Measurements from ENCODE around the gene CYP1A1.
"Not testable (repeated sequence)": the region's sequence is repeated elsewhere in the genome, so short reads cannot be mapped to it uniquely, and the experiment has no call there.

The CYP1A1 gene

DNA sequence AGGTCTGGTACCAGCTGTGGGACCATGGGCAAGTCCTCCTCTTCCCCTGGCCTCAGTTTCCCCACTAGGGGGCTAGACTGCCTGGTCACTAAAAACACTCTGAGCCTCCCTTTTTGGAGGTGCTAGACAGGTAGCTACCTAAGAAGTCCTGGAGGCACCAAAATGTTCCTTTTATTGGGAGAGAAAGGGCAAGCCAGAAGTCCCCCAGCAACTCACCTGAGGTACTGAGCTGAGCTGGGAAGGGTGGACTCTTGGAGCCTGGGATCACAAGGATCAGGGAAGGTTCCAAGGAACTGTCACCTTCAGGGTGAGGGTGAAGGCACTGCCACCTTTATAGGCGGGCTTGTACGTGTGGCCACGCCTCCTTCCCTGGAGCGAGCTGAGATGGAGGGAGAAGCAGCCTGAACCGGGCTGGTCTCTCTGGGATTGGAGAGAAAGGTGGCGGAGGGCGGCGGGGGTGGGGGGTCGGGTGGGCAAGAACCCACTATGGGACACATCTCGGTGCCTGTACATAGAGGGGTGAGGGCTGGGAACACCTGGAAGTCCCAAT, at the start of gene CYP1A1:
Gene CYP1A1 (minus strand): TSS at position 304 of the 550 bp plus-strand sequence. CDS start 2,431 bp downstream, outside the sequence.
- peak; percentile 59 for DNase-seq

DNA sequence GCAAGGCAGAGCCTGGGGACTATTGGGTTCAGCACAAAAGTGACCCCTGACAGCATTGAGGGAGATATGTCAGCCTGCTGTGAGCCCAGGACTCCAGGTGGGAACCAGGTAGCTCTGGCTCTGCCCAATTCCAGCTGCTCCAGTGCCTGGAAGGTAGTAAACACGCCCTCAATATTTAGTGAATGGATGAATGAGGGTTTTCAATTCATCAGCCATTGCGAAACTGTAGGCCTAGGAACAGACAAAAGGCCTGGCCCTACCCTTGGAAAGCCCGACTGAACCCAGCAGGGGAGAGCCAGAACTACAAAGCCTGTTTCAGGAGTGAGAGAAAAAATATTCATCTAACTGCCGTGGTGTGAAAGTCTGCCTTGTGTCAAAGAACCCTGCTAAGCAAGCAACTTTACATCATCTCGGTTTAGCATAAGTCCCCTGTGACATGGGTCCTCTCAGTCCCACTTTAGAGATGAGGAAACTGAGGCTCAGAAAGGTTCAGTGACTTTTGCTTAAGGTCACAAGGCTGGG, 48.5 kb upstream of the CYP1A1 start:
- DNase-seq: no peak

GRCh38 chr15:74773329-74773728, 48.0 kb upstream of the CYP1A1 start:
- DNase-seq: no peak

- no peak for DNase-seq
Observed at GRCh38 chr15:74770211-74770903, 45.0 kb upstream of the CYP1A1 start.

DNA sequence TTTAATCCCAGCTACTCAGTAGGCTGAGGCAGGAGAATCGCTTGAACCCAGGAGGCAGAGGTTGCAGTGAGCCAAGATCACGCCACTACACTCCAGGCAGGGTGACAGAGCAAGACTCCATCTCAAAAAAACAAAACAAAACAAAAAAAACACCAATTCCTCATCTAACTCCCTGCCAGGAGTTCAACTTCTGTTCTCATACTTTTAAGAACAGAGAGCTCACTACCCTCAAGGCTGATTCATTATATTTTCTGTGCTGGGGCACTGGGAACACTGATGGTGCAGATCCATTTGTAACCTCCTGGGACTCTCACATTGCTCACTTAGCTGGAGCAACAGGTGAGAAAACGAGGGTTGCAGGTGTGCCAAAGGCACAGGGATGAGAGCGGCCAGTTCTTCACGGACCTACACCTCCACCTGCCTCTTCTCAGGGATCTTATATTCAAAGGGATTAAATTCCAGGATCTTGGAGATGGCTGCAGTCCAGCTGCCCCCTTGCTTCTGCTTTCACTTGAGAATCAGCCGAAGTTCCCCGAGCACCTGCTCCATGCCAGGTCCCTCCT, 44.2 kb upstream of the CYP1A1 start:
- DNase-seq: no peak

GRCh38 chr15:74768771-74769342, 43.5 kb upstream of the CYP1A1 start:
- peak; percentile 84 for DNase-seq

DNA sequence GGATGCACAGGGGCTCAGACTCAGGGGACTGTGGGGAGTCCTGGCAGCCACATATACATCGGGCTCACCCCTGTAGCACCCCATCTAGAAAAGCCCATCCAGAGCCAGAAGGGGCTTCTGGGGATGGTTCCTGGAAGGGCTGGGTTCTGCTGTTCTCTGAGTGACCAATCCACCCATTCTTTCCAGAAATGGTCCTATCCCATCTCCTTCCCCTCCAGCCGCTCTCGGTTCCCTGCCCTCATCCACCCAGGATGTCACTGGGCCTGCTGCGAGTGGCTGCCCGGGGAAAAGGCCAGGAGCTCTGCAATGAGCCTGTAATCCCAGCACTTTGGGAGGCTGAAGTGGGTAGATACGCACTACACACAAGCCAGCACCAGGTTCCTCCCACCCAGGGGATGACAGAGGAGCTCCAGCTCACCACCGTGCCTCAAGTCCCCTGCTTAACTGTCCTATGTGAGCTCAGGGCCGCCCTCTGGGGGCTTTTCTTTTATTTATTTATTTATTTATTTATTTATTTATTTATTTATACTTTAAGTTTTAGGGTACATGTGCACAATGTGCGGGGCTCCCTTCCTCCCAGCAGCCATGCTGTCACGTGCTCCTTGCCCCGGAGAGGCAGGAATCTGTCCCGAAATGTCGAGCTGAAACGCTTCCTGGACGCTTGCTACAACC, 42.9 kb upstream of the CYP1A1 start:
- no peak for DNase-seq

DNA sequence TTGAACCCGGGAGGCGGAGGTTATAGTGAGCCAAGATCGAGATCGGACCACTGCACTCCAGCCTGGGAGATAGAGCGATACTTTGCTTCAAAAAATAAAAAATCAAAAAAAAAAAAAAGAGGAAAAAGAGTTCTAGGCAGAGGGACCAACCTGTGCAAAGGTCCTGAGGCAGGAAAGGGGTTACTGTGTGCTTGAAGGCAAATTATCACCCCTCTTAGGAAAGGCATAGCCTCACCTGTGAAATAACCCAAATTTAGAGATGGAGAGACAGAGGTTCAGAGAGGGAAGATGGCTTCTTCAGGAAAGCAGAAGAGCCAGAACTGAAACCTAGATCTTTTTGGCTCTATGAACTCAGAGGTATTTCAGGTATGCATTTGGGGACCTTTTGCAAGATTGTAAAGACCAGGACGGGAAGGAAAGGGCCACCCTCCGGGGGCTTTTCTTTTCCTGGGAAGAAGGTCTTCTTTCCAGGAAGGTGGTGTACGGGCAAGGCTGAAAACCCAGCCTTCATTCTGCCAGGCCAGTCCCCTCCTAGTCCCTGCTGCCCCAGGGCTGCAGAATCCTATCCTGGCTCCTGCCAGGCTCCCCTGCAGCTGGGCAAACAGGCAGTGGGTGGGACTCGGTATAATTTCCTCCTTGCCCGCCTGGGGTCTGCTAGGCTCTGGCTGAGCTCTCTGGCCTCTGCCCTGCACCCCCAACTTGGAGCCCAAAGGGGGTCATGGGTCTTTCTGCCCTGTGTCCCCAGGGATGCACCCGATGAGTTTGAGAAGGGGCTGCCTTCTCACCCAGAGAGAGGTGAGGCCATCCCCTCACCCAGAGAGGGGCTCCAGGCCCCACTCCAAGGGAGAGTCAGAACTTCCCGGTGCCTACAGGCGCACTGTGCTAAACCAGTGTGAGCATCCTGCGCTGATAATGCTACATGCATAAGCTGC, 42.1 kb upstream of the CYP1A1 start:
- DNase-seq: no peak

DNA sequence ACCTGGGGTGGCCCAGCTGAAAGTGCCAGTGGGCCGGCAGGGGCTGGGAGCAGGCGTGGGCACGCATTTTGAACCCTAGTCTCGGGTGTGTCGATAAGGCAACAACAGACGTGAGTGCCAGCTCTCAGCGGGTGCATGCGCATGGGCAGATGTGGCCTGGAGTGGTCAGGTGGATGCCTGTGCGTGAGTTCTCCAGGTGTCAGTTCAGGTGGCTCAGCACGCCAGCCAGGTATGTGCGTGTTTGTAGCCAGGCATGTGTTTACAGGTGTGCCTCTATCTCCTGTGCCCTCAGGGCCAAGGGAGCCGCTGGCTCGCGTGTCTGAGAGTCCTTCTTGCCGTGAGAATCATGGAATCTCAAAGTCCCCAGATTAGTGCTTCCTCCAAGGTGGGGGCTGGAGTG, 38.1 kb upstream of the CYP1A1 start:
- no peak for DNase-seq

DNA sequence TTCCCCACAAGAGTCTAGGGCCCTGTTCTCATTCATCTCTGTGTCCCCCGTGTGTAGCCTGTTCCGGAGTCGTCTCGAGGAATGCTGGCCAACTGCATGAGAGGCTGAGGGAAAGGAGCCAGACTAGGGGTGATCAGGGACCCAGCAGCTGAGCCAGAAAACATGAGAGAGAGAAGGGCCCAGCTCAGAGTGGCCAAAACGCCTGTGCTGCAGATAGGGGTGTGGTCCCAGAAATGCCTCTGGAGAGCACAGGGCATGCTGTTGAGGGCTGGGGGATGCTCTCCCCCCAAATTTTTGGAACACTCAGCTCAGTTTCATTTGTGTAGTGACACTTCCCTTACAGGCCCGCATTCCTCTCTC, 37.4 kb upstream of the CYP1A1 start:
- no peak for DNase-seq

- DNase-seq: no peak
Observed at GRCh38 chr15:74758736-74759135, 33.4 kb upstream of the CYP1A1 start.

- no peak for DNase-seq
Observed at GRCh38 chr15:74754593-74755215, 29.4 kb upstream of the CYP1A1 start.

- DNase-seq: no peak
Observed at GRCh38 chr15:74752531-74752930, 27.2 kb upstream of the CYP1A1 start.

DNA sequence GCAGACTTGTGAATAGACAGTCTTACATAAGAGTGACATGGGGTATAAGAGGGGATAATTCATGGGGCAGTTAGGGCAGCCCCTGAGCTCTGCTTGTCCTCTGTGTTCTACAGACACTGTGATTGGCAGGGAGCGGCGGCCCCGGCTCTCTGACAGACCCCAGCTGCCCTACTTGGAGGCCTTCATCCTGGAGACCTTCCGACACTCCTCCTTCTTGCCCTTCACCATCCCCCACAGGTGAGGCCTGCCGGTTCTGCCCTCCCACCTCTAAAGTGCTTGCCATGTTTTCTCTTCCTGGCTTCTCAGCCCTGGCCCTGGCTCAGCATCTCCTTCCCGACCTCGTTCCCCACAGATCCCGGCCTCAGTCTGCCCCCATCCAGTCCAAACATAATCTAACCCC, 26.7 kb upstream of the CYP1A1 start:
- no peak for DNase-seq

DNA sequence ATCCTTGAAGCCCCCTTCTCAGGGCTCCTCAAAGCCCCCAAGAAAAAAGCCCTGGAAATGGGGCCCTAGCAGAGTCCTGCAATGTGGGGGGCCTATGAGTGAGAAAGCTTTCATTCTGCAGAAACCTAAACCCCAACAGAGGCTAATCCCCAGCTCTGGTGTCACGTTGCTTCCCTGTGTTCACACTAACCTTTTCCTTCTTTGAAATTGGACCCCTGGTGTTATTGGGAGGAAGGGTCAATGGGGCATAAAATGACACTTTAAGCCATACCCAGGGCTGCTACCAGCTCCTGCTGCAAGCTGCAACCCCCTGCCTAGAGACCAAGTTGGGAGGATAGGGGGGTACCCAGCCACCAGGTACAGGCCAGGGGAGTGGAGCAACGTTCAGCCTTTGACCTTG, 25.4 kb upstream of the CYP1A1 start:
- DNase-seq: no peak

DNA sequence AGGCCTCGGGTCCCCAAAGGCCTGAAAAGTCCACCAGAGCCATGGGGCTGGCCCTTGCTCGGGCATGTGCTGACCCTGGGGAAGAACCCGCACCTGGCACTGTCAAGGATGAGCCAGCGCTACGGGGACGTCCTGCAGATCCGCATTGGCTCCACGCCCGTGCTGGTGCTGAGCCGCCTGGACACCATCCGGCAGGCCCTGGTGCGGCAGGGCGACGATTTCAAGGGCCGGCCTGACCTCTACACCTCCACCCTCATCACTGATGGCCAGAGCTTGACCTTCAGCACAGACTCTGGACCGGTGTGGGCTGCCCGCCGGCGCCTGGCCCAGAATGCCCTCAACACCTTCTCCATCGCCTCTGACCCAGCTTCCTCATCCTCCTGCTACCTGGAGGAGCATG, 24.5 kb upstream of the CYP1A1 start:
- DNase-seq: no peak

DNA sequence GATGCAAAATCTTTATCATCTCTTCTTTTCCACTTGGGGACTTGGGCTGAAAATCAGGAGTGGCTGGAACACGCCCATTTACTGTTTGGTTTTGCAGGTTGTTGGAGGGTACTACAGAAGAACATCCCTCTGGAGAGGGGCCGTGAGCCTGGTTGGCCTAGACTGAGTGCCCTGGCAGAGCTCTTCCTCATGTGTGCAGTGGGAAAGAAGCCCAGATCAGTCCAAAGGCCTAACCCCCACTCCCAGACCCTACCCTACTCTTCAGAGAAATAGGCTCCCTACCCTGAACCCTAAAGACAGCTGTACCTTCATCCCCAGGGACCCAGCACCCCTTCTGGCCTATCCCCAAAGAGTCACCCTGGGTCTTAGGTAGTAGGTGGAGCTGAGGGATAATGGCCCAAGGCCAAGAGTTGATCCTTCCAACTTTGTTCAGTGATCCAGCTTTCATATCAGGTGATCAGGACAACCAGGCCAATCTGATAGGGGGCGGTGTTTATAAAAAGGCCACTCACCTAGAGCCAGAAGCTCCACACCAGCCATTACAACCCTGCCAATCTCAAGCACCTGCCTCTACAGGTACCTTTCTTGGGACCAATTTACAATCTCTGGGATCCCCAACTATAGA, 23.1 kb upstream of the CYP1A1 start, which contains the start of gene CYP1A2:
Gene CYP1A2 (plus strand): TSS at position 524 of the 625 bp plus-strand sequence. CDS start 894 bp downstream, outside the sequence.
- no peak for DNase-seq

DNA sequence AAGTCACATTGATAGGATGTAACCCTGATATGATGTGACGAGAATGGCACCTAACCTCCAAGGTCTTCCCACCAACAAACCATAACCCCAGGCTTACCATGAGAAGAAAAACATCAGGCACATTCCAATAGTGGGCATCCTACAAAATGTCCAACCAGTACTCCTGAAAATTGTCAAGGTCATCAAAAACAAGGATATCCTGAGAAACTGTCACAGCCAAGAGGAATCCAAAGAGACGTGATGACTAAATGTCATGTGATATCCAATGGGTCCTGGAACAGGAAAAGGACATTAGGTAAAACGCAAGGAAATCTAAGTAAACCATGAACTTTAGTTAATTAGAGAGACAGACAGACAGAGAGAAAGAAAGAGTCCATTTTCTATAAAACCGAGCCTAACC, 21.1 kb upstream of the CYP1A1 start:
- DNase-seq: no peak

DNA sequence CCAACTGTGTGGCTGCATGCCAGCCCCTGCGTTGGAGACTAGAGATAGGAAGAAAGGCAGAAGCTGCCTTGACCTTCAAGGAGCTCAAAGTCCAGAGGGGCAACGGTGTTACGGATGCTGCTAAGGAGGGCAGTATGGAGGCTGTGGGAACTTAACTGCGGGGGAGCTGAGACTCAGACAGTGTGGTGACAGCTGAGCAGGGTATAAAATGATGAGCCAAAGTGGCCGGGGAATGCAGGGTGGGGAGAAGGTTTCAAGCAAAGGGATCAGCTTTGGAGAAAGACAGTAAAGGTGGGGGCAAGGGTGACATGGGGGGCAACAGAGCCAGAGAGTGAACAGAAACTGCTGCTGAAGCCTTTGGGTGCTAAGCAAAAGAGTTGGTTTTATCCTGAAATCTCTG, 17.1 kb upstream of the CYP1A1 start:
- DNase-seq: no peak

- not testable (repeated sequence) for DNase-seq
Observed at GRCh38 chr15:74738239-74738638, 12.9 kb upstream of the CYP1A1 start.

DNA sequence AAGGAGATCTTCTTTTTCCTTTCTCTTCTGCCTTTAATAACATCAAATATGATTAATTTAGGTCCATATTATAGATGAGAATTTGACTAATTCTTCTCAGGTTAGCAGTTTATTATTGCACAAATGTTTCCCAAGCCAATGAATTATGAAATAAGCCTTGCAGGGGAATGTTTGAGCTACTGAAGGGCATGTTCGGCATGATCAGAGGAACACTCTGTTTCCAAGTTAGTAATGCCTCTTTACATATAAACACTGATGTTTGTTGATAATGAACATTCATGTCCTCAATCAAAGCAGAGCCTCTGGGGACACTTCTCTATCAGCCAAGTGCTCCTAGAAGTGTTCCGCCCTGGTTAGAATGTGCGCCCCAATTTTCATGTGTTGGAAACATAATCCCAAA, 10.0 kb upstream of the CYP1A1 start:
- no peak for DNase-seq

Measured in activated CD8-positive, alpha-beta memory T cell treated with anti-CD3 and anti-CD28 coated beads, Interleukin-2, amount 50 U/mL, for 48 hours (primary cell).